ENCODE measurements around the gene C19orf67. TPM values are rescaled to one million over a fixed set of nuclear protein-coding genes. Genes with fewer than 3 reads are reported as not detected.

C19orf67 gene
- total RNA-seq, 1 experiment from 2014 or later: 0.39 TPM

DNA sequence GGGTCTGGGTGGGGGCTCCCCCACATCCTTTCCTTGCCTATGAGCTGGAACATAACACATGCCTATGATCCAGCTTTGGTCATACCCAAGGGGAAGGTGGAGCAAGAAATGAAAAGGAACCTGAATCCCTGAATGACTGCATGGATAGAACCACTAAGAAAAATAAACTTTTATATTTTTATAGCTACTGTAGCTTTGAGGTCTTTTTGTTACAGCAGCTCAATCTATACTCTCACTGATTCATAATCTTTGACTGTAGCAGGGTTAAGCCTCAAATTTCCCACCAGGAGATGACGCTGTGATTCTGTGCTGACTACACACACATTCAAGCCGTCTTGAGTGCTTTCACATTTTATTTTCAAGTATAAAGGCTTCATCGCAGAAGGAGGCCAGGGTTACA lies 32.6 kb downstream of the C19orf67 start:
- Histone ChIP-seq H4K8ac (replicated peaks; ENCODE audit: insufficient read length, low read depth, low read length) (no peak overlapping the region), H3K18ac (ENCODE audit: insufficient read length, low read depth, low read length) (no peak overlapping the region), H3K4ac (ENCODE audit: low read depth, low read length) (no peak overlapping the region), H3K4me1 (ENCODE audit: insufficient read depth, low read length) (no peaks in the 10 kb centered on the region), H2BK20ac (ENCODE audit: low read depth, low read length, poor library complexity, severe bottlenecking) (no peak overlapping the region), H2AK5ac (ENCODE audit: insufficient read length, low read length) (no peak overlapping the region), H3K4me2 (ENCODE audit: insufficient read depth, insufficient read length, low read length) (no peak overlapping the region), H2BK5ac (ENCODE audit: insufficient read length, low read length) (no peak overlapping the region), H3K56ac (ENCODE audit: insufficient read length, low read depth, low read length) (no peak overlapping the region), H3K9me3 (ENCODE audit: control insufficient read depth, low read depth, low read length) (no peaks in the 10 kb centered on the region), H3K79me1 (ENCODE audit: insufficient read depth, low read depth, low read length, poor library complexity, severe bottlenecking) (no peaks in the 10 kb centered on the region), H4K91ac (ENCODE audit: insufficient read length, low read depth, low read length) (no peak overlapping the region), H2BK120ac (ENCODE audit: low read depth, low read length, poor library complexity, severe bottlenecking) (no peak overlapping the region), H3K14ac (ENCODE audit: insufficient read depth, low read length) (no peak overlapping the region), H3T11ph (ENCODE audit: low read length) (no peak overlapping the region), H4K5ac (ENCODE audit: insufficient read length, low read depth, low read length) (no peak overlapping the region), H4K20me1 (ENCODE audit: control insufficient read depth, insufficient read depth, insufficient read length) (no peaks in the 10 kb centered on the region), H3K27ac (ENCODE audit: insufficient read length, low read depth, low read length) (no peak overlapping the region), H3K9ac (ENCODE audit: extremely low read depth, insufficient read length, low read length) (no peak overlapping the region), H3K23me2 (ENCODE audit: insufficient read length, low read depth, low read length, poor library complexity, severe bottlenecking) (peaks cover 1% of the 10 kb centered on the region), H2BK12ac (ENCODE audit: insufficient read length, low read depth, low read length) (no peak overlapping the region), H3K23ac (ENCODE audit: insufficient read length, low read depth, low read length) (no peak overlapping the region), H3K79me2 (ENCODE audit: insufficient read depth, low read length) (no peaks in the 10 kb centered on the region), H2AFZ (ENCODE audit: low read length) (no peak overlapping the region), H3K27me3 (ENCODE audit: insufficient read depth, low read length) (peaks cover under 1% of the 10 kb centered on the region; the same call in 1 of the 2 replicates), H2BK15ac (ENCODE audit: low read depth, low read length) (no peak overlapping the region)
- TF ChIP-seq CTCF (conservative IDR thresholded peaks at IDR 0.05): no peak
- H3K9me3 Mint-ChIP-seq: peaks cover 3 to 7% of the 10 kb centered on the region in 2 experiments; a peak in 3 of 5 replicates
- H3K36me3 Mint-ChIP-seq (ENCODE audit: insufficient read depth in 1 of 3, low read depth in 3 of 3): peaks cover 21 to 30% (median 24%) of the 10 kb centered on the region in 3 experiments
- peaks cover 17% of the 10 kb centered on the region for H3K27me3 Mint-ChIP-seq (ENCODE audit: low read depth)
- no peak overlapping the region for H3K27ac Mint-ChIP-seq
- H3K4me3 Mint-ChIP-seq: no peak overlapping the region
- DNase-seq: no peak
- no CpG with 5 or more reads among the region's 3 CpGs for WGBS (ENCODE audit: extremely low coverage, insufficient read length, low lambda C conversion rate)
- peaks cover 4 to 9% of the 10 kb centered on the region in 2 experiments for H3K4me1 Mint-ChIP-seq

All from H9 (cell line).